Measurements from ENCODE around the gene KHDC4.
A peak's percentile ranks its signal among the peaks of the same experiment; 100 is the strongest.

KHDC4 gene

DNA sequence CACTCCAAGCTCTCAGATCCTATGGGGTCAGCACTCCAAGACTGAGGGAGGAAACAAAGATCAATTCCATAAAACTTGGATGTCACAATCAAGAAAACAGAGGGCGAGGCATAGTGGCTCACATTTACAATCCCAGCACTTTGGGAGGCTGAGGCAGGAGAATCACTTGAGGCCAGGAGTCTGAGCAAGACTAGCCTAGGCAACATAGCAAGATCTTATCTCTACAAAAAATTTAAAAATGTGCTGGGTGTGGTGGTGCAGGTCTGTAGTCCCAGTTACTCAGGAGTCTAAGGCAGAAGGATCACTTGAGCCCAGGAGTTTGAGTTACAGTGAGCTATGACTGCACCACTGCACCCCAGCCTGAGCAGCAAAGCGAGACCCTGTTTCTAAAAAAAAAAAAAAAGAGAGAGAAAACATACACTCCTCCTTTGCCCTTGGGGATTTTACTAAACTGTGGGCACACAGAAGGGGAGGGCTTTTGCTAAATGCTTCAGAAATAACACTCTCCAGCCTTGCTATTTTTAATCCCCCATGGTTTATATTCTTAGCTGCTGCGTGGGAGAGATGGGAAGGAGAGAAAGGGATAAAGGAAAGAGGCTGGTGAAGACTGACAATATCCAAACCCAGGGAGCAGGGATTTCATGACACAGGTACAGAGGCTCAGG lies 26.0 kb upstream of the KHDC4 start:
- H3K4me3 ChIP-seq (ENCODE audit: low read depth, low read length): no peak overlapping the region
- no peak for DNase-seq (ENCODE audit: low read depth)
- TF ChIP-seq, protein P1, sequence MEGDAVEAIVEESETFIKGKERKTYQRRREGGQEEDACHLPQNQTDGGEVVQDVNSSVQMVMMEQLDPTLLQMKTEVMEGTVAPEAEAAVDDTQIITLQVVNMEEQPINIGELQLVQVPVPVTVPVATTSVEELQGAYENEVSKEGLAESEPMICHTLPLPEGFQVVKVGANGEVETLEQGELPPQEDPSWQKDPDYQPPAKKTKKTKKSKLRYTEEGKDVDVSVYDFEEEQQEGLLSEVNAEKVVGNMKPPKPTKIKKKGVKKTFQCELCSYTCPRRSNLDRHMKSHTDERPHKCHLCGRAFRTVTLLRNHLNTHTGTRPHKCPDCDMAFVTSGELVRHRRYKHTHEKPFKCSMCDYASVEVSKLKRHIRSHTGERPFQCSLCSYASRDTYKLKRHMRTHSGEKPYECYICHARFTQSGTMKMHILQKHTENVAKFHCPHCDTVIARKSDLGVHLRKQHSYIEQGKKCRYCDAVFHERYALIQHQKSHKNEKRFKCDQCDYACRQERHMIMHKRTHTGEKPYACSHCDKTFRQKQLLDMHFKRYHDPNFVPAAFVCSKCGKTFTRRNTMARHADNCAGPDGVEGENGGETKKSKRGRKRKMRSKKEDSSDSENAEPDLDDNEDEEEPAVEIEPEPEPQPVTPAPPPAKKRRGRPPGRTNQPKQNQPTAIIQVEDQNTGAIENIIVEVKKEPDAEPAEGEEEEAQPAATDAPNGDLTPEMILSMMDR (IDR thresholded peaks at IDR 0.05; ENCODE audit: low read depth, low read length): no peak
- no peak for TF ChIP-seq POLR2A (IDR thresholded peaks at IDR 0.05; ENCODE audit: extremely low read depth, insufficient read length)
- TF ChIP-seq, protein P2, sequence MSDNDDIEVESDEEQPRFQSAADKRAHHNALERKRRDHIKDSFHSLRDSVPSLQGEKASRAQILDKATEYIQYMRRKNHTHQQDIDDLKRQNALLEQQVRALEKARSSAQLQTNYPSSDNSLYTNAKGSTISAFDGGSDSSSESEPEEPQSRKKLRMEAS (IDR thresholded peaks at IDR 0.05; ENCODE audit: low read depth, low read length): no peak
- no peak for TF ChIP-seq MYC (IDR thresholded peaks at IDR 0.05; ENCODE audit: low read depth, low read length)

DNA sequence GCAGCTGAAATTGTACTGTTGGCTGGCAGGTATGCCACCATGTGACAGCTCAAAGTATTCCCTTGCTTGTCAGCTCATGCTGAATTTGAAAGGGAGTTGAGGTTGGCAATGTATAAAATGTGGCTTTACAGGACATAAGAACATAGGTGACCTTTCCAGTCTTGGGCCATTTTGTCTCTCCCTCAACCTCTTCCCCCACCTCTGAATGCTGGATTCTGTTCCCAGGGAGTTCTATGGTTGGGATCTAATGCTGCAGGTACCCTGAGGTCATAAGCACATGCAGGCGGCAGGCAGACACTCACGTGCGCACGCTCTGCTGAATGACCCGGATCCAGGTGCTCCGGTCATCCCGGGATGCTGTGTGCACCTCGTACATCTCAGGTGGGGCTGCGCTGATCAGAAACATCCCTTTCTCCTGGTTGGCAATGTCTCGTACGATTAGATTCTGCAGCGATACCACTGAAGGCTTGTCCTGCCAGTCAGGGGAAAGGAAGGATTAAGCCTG lies 23.2 kb upstream of the KHDC4 start:
- TF ChIP-seq POLR2A (IDR thresholded peaks at IDR 0.05; ENCODE audit: extremely low read depth, insufficient read length) (no peak), MYC (IDR thresholded peaks at IDR 0.05; ENCODE audit: low read depth, low read length) (no peak)
- TF ChIP-seq, protein P2 (IDR thresholded peaks at IDR 0.05; ENCODE audit: low read depth, low read length): no peak
- TF ChIP-seq, protein P1 (IDR thresholded peaks at IDR 0.05; ENCODE audit: low read depth, low read length): no peak
- no peak overlapping the region for H3K4me3 ChIP-seq (ENCODE audit: low read depth, low read length)

DNA sequence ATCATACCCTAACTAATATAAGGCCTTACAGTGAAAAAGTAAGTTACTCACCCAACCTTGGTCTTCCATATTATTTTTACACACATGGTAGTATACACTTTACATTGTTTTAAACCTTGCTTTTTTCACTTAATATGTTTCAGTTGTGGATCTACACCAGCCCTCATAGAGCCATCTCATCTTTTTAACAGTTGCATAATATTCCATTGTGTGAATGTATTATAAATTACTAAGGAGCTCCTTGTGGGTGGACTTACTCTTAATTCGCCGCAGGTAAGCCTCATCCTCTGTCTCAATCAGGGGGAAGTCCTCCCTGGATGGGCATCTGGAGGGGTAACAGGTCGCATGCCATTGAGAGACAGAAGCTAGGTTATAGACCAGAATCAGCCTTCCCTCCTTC lies 20.4 kb upstream of the KHDC4 start:
- H3K4me3 ChIP-seq (ENCODE audit: low read depth, low read length): no peak overlapping the region
- TF ChIP-seq MYC (IDR thresholded peaks at IDR 0.05; ENCODE audit: low read depth, low read length): no peak
- TF ChIP-seq, protein P1 (IDR thresholded peaks at IDR 0.05; ENCODE audit: low read depth, low read length): no peak
- TF ChIP-seq POLR2A (IDR thresholded peaks at IDR 0.05; ENCODE audit: extremely low read depth, insufficient read length): no peak
- DNase-seq (ENCODE audit: low read depth): no peak

More for the DNA sequence above, 23.2 kb upstream of the KHDC4 start:
- no peak for DNase-seq (ENCODE audit: low read depth)

DNA sequence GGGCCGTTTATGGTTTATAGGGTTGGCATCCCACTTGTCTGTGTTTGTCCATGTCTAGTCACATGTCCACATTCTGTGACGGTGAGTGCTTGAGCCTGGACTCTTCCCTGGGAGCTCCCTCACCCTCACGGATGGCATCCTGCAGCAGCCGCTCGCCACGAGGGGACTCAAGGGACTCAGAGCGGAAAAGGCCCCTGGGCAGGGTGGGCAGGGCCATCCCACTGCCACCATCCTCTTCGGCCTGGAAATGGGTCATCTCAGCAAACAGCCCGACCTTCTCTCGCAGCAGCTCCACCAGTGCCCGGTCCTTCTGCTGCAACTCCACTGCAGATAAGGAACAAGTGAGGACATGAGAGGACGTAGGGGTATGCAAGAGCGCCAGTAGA lies 18.3 kb upstream of the KHDC4 start:
- no peak for DNase-seq (ENCODE audit: low read depth)
- TF ChIP-seq, protein P1 (IDR thresholded peaks at IDR 0.05; ENCODE audit: low read depth, low read length): no peak
- TF ChIP-seq POLR2A (IDR thresholded peaks at IDR 0.05; ENCODE audit: extremely low read depth, insufficient read length) (no peak), MYC (IDR thresholded peaks at IDR 0.05; ENCODE audit: low read depth, low read length) (no peak)
- TF ChIP-seq, protein P2 (IDR thresholded peaks at IDR 0.05; ENCODE audit: low read depth, low read length): no peak
- H3K4me3 ChIP-seq (ENCODE audit: low read depth, low read length): no peak overlapping the region

DNA sequence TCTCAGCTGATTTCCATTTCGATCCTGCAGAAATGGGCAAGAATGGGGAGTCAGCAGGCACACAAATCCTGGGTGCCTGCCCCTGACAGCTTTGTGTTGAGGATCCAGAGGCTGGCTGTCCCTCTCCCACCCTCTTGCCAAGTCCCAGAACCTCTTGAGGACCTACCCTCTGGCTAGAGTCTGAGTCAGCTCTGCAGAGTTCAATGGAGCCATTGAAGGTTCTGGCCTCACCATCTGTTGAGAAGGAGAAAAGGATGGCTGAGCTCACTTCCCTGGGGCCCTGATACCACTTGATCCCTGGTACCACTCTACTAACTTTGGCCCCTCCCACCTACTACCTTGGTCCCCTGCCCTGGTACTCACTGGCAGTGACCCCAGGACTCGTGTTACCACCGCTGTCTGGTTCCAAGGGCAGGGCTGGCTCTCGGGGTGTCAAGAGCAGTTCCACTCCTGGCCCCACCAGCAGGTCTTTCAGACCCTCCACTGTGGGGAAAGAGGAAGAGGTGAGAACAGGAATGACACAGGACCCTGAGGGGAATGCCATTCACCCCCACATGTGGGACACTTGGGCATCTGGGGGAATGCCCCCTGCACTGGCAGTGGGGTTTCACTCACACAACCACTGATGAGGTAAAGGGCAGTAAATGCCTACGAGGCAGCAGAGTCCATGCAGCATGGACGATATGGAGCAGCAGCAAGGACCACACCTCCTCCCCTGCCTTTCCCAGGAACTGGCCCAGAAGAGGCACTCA lies 17.7 kb upstream of the KHDC4 start:
- no peak for DNase-seq (ENCODE audit: low read depth)
- TF ChIP-seq, protein P1 (IDR thresholded peaks at IDR 0.05; ENCODE audit: low read depth, low read length): no peak
- TF ChIP-seq POLR2A (IDR thresholded peaks at IDR 0.05; ENCODE audit: extremely low read depth, insufficient read length): peak; percentile 19
- no peak overlapping the region for H3K4me3 ChIP-seq (ENCODE audit: low read depth, low read length)
